HK-2 (cell line): ENCODE measurements around the gene NAA25.

Experiments
- DNase-seq: peaks from one replicate; pipeline ENCODE4 v3.0.0-alpha.2; 2018; ENCODE audit not compliant: unreplicated experiment

The NAA25 gene

GRCh38 chr12:112108202-112109079, at the start of gene NAA25:
Gene NAA25, minus strand, starts transcription at chr12:112108783. Its CDS starts 10 bp downstream, at chr12:112108773.
- peak; percentile 89 for DNase-seq

GRCh38 chr12:112153893-112154219, 45.3 kb upstream of the NAA25 start:
- no peak for DNase-seq

GRCh38 chr12:112153181-112153892, 44.8 kb upstream of the NAA25 start:
- no peak for DNase-seq

GRCh38 chr12:112151766-112152541, 43.4 kb upstream of the NAA25 start:
- DNase-seq = no peak

- DNase-seq = peak; percentile 72
Observed at GRCh38 chr12:112149596-112149995, 41.0 kb upstream of the NAA25 start.

- DNase-seq = peak; percentile 65
Observed at GRCh38 chr12:112148031-112148513, 39.5 kb upstream of the NAA25 start.

- no peak for DNase-seq
Observed at GRCh38 chr12:112146123-112146522, 37.5 kb upstream of the NAA25 start.

- DNase-seq = no peak
Observed at GRCh38 chr12:112140728-112141127, 32.1 kb upstream of the NAA25 start.

GRCh38 chr12:112134731-112135130, 26.1 kb upstream of the NAA25 start:
- DNase-seq = no peak

GRCh38 chr12:112133418-112133817, 24.8 kb upstream of the NAA25 start:
- DNase-seq = no peak

- no peak for DNase-seq
Observed at GRCh38 chr12:112131686-112132085, 23.1 kb upstream of the NAA25 start.

- DNase-seq = no peak
Observed at GRCh38 chr12:112130441-112130998, 21.9 kb upstream of the NAA25 start.

- DNase-seq = no peak
Observed at GRCh38 chr12:112126911-112127310, 18.3 kb upstream of the NAA25 start.

GRCh38 chr12:112126000-112126438, 17.4 kb upstream of the NAA25 start:
- peak; percentile 14 for DNase-seq

GRCh38 chr12:112125250-112125999, 16.8 kb upstream of the NAA25 start, which contains the start of gene TRAFD1:
Gene TRAFD1, plus strand, starts transcription at chr12:112125560. Its CDS starts 4,963 bp downstream, at chr12:112130523.
- DNase-seq = peak; percentile 99

GRCh38 chr12:112124918-112125249, 16.3 kb upstream of the NAA25 start:
- no peak for DNase-seq

- no peak for DNase-seq
Observed at GRCh38 chr12:112122823-112123690, 14.5 kb upstream of the NAA25 start.

- DNase-seq = peak; percentile 25
Observed at GRCh38 chr12:112121780-112122565, 13.4 kb upstream of the NAA25 start.

- DNase-seq = no peak
Observed at GRCh38 chr12:112117685-112118084, 9.1 kb upstream of the NAA25 start.
